Trophoblast cell (in vitro differentiated cells and primary cell): ENCODE results near the gene IGFBP5.

ENCODE experiments used
- DNase-seq, 2 donors: peaks; one replicate each; pipeline ENCODE4 v3.0.0-alpha.2; 2016
- H2AFZ ChIP-seq: 2 replicates; pipeline ENCODE4 v1.6.1; 2013; ENCODE audit warnings: low read length, moderate library complexity, mild to moderate bottlenecking; ENCODE audit not compliant: insufficient read depth, poor library complexity
- H2AK5ac ChIP-seq: 2 replicates; pipeline ENCODE4 v1.6.1; 2013; ENCODE audit warnings: mild to moderate bottlenecking, low read length
- H2BK120ac ChIP-seq: 2 replicates; pipeline ENCODE4 v1.6.1; 2013; ENCODE audit warnings: low read length, mild to moderate bottlenecking, moderate library complexity; ENCODE audit not compliant: insufficient read depth, poor library complexity
- H2BK12ac ChIP-seq: 2 replicates; pipeline ENCODE4 v1.6.1; 2013; ENCODE audit warnings: mild to moderate bottlenecking, low read length, moderate library complexity
- H2BK5ac ChIP-seq: 2 replicates; pipeline ENCODE4 v1.6.1; 2013; ENCODE audit warnings: low read length, low read depth, moderate library complexity, mild to moderate bottlenecking; ENCODE audit not compliant: poor library complexity
- H3K14ac ChIP-seq: 2 replicates; pipeline ENCODE4 v1.6.1; 2013; ENCODE audit warnings: mild to moderate bottlenecking, low read length
- H3K18ac ChIP-seq: 2 replicates; pipeline ENCODE4 v1.6.1; 2013; ENCODE audit warnings: mild to moderate bottlenecking, low read length
- H3K23ac ChIP-seq: 2 replicates; pipeline ENCODE4 v1.6.1; 2013; ENCODE audit warnings: low read length
- H3K27ac ChIP-seq: 2 replicates; pipeline ENCODE4 v1.5.1; 2013; ENCODE audit warnings: low read depth, mild to moderate bottlenecking, inconsistent platforms, low read length, moderate library complexity
- H3K27me3 ChIP-seq: 2 replicates; pipeline ENCODE4 v1.6.1; 2013; ENCODE audit warnings: inconsistent platforms, mild to moderate bottlenecking, low read length, moderate library complexity; ENCODE audit not compliant: insufficient read depth
- H3K36me3 ChIP-seq, 2 experiments: 1 replicate in 1 of 2; 2 replicates in 1 of 2; pipeline ENCODE4 v1.6.1; 2013; ENCODE audit warnings: low read length in 2 of 2, mild to moderate bottlenecking in 2 of 2, moderate library complexity in 1 of 2; ENCODE audit not compliant: insufficient read depth in 2 of 2, control insufficient read depth in 1 of 2
- H3K4ac ChIP-seq: 2 replicates; pipeline ENCODE4 v1.6.1; 2013; ENCODE audit warnings: low read depth, mild to moderate bottlenecking, low read length, moderate library complexity
- H3K4me1 ChIP-seq, 2 experiments: 1 replicate in 1 of 2; 2 replicates in 1 of 2; pipeline ENCODE4 v1.6.1; 2013; ENCODE audit warnings: low read length in 2 of 2, mild to moderate bottlenecking in 2 of 2, moderate library complexity in 1 of 2; ENCODE audit not compliant: insufficient read depth in 2 of 2, control insufficient read depth in 1 of 2
- H3K4me2 ChIP-seq: 2 replicates; pipeline ENCODE4 v1.6.1; 2013; ENCODE audit warnings: inconsistent platforms, mild to moderate bottlenecking, low read length, moderate library complexity
- H3K4me3 ChIP-seq: 2 replicates; pipeline ENCODE4 v1.5.1; 2013; ENCODE audit warnings: mild to moderate bottlenecking, low read depth, low read length, inconsistent platforms
- H3K79me1 ChIP-seq: one replicate; pipeline ENCODE4 v1.6.1; 2013; ENCODE audit warnings: low read length
- H3K79me2 ChIP-seq: 2 replicates; pipeline ENCODE4 v1.6.1; 2013; ENCODE audit warnings: low read length, mild to moderate bottlenecking; ENCODE audit not compliant: control insufficient read depth, insufficient read depth, poor library complexity
- H3K9ac ChIP-seq: 2 replicates; pipeline ENCODE4 v1.6.1; 2013; ENCODE audit warnings: mild to moderate bottlenecking, low read length
- H3K9me3 ChIP-seq: 2 replicates; pipeline ENCODE4 v1.6.1; 2013; ENCODE audit warnings: low read depth, mild to moderate bottlenecking, control low read depth, inconsistent platforms, low read length; ENCODE audit not compliant: insufficient read depth
- H4K12ac ChIP-seq: 2 replicates; pipeline ENCODE4 v1.6.1; 2013; ENCODE audit warnings: low read depth, mild to moderate bottlenecking, low read length, moderate library complexity
- H4K8ac ChIP-seq: 2 replicates; pipeline ENCODE4 v1.6.1; 2013; ENCODE audit warnings: low read depth, mild to moderate bottlenecking, low read length, moderate library complexity
- H4K91ac ChIP-seq: one replicate; pipeline ENCODE4 v1.6.1; 2013; ENCODE audit warnings: low read depth, mild to moderate bottlenecking, low read length, moderate library complexity
- WGBS: extraction: QIAGEN DNeasy Blood & Tissue Kit; methylation state at CpG from one replicate; pipeline ENCODE4 v1.1.7; 2013; ENCODE audit warnings: missing lambda C conversion rate; ENCODE audit not compliant: insufficient read length, insufficient coverage; ENCODE audit errors: extremely low coverage; 5-methylcytosine and 5-hydroxymethylcytosine counted together

IGFBP5 gene

DNA sequence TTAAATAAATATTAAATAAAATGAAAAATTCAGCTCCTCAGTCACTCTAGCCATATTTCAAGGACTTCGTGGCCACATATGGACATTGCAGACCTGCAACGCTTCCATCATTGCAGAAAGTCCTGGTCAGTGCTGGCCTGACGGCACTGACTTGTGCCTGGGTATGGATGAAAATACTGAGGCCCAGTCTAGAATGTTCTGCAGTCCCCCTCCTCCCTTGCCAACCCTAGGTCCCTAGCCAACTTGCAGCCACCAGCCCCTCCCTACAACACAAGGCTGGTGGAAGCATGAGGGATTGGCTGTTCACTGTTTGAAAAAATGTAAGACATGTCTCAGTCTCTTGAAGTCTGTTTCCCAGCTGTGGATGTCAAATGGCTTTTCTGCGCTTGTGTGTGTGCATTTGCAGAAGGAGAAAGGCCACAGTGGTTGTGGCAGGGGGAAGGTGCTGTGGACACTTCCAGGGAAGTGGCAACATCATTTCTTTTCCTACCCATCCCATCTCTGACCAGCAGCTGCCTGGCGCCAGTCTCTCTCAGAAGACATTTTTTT is 9.9 kb downstream of the IGFBP5 start:
- peaks cover 18% of the 10 kb centered on the region for H3K79me1 ChIP-seq

DNA sequence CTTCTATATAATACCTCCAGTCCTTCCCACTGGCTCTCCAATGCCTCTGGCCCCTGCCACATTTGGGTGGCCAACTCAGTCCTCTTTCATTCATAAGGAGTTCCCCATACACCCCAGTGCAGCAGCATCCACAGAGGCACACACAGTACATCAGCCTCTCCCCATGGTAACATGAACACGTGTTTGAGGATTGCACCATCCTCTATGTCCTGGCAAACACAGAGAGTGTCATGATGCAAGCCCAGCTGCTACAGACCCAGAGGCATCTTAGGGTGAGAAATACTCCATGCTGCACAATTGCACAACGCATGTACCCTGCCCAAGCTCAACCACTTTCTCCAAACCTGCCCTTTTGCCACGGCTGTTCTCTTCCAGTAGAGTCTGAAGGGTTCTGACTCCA is 11.5 kb downstream of the IGFBP5 start:
- Histone ChIP-seq H2AK5ac (peak overlapping the region; percentile 0), H2BK120ac (peak overlapping the region; percentile 5), H3K4me2 (no peak overlapping the region), H3K27ac (peak overlapping the region; percentile 4), H3K9me3 (no peaks in the 10 kb centered on the region), H2AFZ (no peak overlapping the region), H2BK5ac (peak overlapping the region; percentile 7), H3K9ac (no peak overlapping the region), H3K4me3 (no peak overlapping the region), H3K36me3 (peaks cover 31 to 32% of the 10 kb centered on the region in 2 experiments), H2BK12ac (peak overlapping the region; percentile 5), H3K14ac (no peak overlapping the region), H4K91ac (peak overlapping the region; percentile 23), H3K18ac (no peak overlapping the region), H3K27me3 (no peaks in the 10 kb centered on the region), H4K12ac (no peak overlapping the region), H4K8ac (no peak overlapping the region), H3K4me1 (peaks cover 29% of the 10 kb centered on the region in 2 experiments), H3K23ac (no peak overlapping the region), H3K4ac (no peak overlapping the region), H3K79me1 (peaks cover 16% of the 10 kb centered on the region), H3K79me2 (peaks cover 1% of the 10 kb centered on the region)
- WGBS, result no CpG with 5 or more reads among the region's 3 CpGs
- peak; percentile 88 to 94 for DNase-seq

More for the DNA sequence above, 9.9 kb downstream of the IGFBP5 start:
- Histone ChIP-seq H4K8ac (no peak overlapping the region), H3K9ac (no peak overlapping the region), H2AFZ (no peak overlapping the region), H3K23ac (no peak overlapping the region), H3K18ac (peak overlapping the region; percentile 85), H3K36me3 (peaks cover 29 to 31% of the 10 kb centered on the region in 2 experiments), H4K12ac (no peak overlapping the region), H3K14ac (no peak overlapping the region), H4K91ac (peak overlapping the region; percentile 25), H2BK12ac (peak overlapping the region; percentile 19), H3K9me3 (no peaks in the 10 kb centered on the region), H2BK5ac (peak overlapping the region; percentile 14), H3K27ac (no peak overlapping the region), H2AK5ac (no peak overlapping the region), H3K4me1 (peaks cover 32 to 34% of the 10 kb centered on the region in 2 experiments), H3K4me2 (no peak overlapping the region), H3K79me2 (peaks cover 1% of the 10 kb centered on the region), H2BK120ac (no peak overlapping the region), H3K27me3 (no peaks in the 10 kb centered on the region), H3K4ac (peak overlapping the region; percentile 6), H3K4me3 (no peak overlapping the region)
- DNase-seq, result no peak
- WGBS, result no CpG with 5 or more reads among the region's 5 CpGs

DNA sequence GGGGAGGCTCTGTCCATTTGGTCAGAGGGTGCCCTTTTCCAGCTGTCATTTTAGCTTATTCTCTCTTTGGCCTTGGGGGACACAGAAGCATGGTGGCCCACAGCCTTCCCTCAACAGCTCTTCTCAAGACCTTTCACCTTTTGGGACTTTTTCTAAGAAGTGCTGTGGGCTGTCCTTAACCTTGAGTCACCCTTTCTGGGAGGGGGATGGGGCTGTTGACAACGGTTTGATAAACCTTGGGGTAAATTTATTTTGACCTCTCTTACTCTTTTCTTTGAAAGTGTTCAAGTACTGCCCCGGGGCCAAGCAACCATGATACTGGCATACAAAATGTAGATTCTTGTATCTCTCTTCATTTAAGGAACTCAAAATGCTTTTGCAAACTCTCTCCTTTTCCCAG is 13.7 kb downstream of the IGFBP5 start:
- H3K36me3 ChIP-seq, result peaks cover 35 to 37% of the 10 kb centered on the region in 2 experiments
- H3K9ac ChIP-seq, result no peak overlapping the region
- no peak overlapping the region for H4K8ac ChIP-seq
- peaks cover 15% of the 10 kb centered on the region for H3K79me1 ChIP-seq
- DNase-seq, result no peak
- no peaks in the 10 kb centered on the region for H3K27me3 ChIP-seq
- H3K4me3 ChIP-seq, result no peak overlapping the region
- H3K9me3 ChIP-seq, result peaks cover under 1% of the 10 kb centered on the region
- H3K27ac ChIP-seq, result no peak overlapping the region
- H2BK5ac ChIP-seq, result peak overlapping the region; percentile 1
- no peak overlapping the region for H2AK5ac ChIP-seq
- no peak overlapping the region for H2AFZ ChIP-seq
- H4K12ac ChIP-seq, result no peak overlapping the region
- H3K79me2 ChIP-seq, result peaks cover 1% of the 10 kb centered on the region
- no peak overlapping the region for H2BK12ac ChIP-seq
- H3K14ac ChIP-seq, result no peak overlapping the region
- H3K4ac ChIP-seq, result no peak overlapping the region
- peak overlapping the region; percentile 12 for H4K91ac ChIP-seq
- H3K4me1 ChIP-seq, result peaks cover 26 to 29% of the 10 kb centered on the region in 2 experiments
- H2BK120ac ChIP-seq, result peak overlapping the region; percentile 68
- no peak overlapping the region for H3K23ac ChIP-seq
- H3K18ac ChIP-seq, result no peak overlapping the region
- WGBS, result no CpG with 5 or more reads among the region's 2 CpGs
- no peak overlapping the region for H3K4me2 ChIP-seq

DNA sequence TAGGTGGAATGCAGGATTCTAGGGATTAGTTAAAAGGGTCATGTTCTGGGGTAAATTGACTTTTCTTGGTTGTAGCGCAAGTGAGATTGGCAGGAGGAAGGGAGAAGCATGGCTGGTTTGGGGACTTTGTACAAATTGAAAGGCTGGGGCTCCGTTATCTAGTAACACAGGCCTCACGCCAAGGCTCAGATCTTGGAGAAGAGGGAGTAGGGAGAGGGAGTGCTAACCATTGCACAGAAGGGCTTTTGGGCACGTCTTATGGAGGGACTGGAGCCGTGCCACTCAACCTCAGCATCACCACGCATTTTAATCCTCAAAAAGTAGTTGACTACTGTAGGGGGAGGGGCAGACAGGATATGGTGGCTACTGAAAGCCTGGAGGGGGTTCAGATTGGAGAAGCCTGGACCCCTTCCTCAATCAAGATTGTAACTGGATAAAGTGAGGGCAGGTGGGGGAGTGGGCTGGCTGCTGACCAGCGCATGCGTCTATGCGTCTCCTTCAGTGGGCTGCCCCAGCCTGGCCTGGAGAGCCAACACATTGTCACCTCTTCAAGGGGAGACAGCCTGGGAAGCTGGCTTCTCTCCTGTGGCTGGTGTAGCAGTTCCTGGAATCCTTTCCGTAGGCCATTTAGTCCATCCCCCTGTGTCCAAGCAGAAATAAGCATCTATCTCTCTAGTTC is 14.3 kb downstream of the IGFBP5 start:
- Histone ChIP-seq H3K4ac (peak overlapping the region; percentile 35), H2BK5ac (peak overlapping the region; percentile 1), H3K4me2 (no peak overlapping the region), H3K27me3 (no peaks in the 10 kb centered on the region), H3K27ac (no peak overlapping the region), H3K36me3 (peaks cover 38 to 39% of the 10 kb centered on the region in 2 experiments), H3K18ac (peak overlapping the region; percentile 77), H3K14ac (peak overlapping the region; percentile 43), H3K9ac (no peak overlapping the region), H3K79me1 (peaks cover 15% of the 10 kb centered on the region), H2AK5ac (peak overlapping the region; percentile 86), H3K9me3 (peaks cover 2% of the 10 kb centered on the region), H4K8ac (peak overlapping the region; percentile 30), H4K91ac (peak overlapping the region; percentile 73), H3K79me2 (peaks cover 1% of the 10 kb centered on the region), H3K23ac (no peak overlapping the region), H2AFZ (no peak overlapping the region), H2BK12ac (peak overlapping the region; percentile 91), H3K4me1 (peaks cover 26 to 29% of the 10 kb centered on the region in 2 experiments), H4K12ac (no peak overlapping the region), H2BK120ac (peak overlapping the region; percentile 68), H3K4me3 (no peak overlapping the region)
- no CpG with 5 or more reads among the region's 10 CpGs for WGBS
- DNase-seq, result no peak
